RKO (cell line): ENCODE measurements around the gene PIGX.
A peak's percentile ranks its signal among the peaks of the same experiment; 100 is the strongest.

Source experiments
- DNase-seq: peaks from one replicate; pipeline ENCODE4 v3.0.0-alpha.2; 2016; ENCODE audit warnings: low spot score

The PIGX gene

DNA sequence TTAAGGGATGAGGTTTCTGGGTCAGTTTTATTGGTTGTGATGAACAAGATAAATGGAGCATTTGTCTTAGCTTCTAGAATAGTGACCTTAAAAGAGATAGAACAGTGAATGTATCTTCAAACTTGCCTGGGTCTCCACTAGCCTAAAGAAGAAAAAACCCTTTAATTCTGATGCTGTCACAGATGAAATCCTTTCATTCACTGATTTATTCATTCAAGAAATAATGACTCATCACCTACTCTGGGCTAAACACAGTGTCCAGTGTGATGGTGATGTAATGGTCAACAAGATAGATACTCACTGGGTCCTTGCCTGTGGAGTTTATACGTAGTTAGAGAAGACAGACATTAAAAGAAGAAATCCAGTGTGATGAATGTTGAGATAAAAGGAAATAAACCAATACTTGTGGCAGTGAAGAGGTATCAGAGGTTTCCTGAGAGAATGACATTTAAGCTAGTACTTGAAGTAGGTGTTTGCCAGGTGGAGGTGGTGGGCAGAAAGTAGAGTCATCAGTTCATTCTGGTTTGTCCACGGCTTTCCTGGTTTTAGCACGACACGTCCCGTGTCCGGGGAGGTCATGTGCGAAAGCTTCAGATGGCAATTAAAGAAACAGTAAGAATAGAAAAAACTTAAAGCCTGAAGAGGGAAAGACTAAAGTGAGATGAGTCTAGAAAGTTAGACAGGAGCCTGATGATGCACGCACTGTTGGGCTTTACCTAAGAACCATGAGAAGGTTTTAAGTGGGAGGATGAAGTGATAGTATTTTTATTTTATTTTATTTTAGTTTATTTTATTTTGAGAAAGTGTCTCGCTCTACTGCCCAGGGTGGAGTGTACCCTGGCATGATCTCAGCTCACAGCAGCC lies 45.9 kb downstream of the PIGX start:
- peak; percentile 70 for DNase-seq

DNA sequence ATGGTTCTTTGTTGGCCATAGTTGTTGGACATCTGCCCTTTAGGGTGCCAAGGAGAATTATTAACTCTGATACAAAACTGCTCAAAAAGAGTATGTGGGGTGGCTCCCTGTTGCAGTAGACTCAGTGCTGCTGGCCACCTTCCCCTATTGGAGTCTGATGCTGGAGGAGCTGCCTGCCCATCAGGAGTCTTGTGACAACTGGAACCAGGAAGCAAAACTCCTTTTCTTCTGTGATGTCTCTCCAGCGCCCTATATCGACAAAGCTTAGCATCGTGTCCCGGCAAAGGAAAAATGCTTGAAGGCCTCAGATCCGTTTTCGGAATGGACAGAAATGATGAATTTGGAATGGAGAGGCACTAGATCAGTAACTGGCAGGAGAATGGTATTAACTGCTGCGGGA lies 51.0 kb downstream of the PIGX start:
- no peak for DNase-seq

DNA sequence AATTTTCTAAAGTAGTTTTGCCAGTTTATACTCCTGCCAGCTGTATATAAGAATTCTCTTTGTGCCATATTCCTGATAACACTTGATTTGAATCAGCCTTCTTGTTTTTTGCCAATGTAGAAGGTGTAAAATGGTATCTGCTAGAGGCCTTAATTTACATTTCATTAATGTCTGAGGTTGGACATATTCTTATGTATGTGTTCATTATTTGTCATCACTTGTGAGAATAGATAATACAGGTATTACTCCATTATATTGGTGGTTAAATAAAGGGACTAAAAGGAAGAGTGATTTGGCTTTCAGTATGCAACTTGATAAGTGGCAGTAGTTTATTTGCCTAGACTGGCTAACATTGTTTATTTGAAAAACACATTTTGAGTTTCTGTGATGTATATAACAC lies 53.3 kb downstream of the PIGX start:
- no peak for DNase-seq

DNA sequence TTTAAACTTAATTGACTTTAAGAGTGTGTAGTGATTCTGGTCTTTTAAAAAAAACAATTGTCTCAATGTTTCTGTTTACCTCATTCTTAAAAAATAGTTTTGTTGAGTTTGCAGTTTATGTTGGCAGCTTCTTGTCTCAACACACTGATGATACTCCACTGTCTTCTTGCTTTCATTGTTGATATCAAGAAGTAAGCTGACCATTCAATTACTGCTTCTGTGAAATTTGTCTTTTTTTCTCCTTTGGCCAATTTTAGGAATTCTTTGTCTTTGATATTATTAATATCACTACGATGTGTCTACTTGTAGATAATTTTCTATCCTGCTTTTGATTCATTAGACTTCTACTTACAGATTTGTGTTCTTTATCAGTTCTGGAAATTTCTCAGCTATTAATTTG lies 58.9 kb downstream of the PIGX start:
- no peak for DNase-seq

DNA sequence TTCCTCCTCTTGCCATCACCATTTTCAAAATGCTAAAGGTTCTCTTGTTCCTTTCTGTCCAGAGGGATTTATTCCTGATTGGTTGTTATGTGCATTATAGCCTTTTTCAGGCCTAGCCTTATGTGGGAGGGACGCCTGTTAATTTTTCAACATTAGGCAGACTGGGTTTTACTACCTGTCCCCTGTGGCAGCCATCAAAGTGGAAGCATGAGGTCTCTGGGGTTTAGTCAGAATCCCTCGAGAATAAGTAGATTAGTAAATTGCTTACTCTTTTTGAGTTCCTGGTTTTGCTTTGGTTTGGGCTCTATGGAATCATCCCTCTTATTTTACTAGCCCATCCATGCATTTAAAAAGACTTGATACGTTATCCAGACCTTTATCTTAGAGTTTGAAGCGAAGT lies 59.9 kb downstream of the PIGX start:
- DNase-seq, result no peak

DNA sequence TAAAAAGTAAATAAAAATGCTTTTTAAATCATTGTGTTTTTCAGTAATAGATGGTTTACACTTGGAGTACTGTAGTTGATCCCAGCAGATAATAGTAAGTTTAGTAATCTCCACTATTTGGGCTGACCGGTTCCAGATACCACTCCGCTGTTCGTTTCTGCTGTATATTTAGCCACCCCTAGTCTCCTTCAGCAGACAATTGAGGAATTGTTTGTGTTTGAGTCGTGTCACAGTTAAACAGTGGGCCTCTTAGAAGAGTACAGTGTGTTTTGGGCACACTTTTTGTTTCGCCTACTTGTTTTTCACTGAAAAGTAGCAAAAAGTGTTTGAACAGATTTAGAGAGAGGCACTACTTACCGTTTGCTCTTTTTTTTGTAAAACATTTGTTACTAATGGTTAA lies 60.7 kb downstream of the PIGX start:
- no peak for DNase-seq

DNA sequence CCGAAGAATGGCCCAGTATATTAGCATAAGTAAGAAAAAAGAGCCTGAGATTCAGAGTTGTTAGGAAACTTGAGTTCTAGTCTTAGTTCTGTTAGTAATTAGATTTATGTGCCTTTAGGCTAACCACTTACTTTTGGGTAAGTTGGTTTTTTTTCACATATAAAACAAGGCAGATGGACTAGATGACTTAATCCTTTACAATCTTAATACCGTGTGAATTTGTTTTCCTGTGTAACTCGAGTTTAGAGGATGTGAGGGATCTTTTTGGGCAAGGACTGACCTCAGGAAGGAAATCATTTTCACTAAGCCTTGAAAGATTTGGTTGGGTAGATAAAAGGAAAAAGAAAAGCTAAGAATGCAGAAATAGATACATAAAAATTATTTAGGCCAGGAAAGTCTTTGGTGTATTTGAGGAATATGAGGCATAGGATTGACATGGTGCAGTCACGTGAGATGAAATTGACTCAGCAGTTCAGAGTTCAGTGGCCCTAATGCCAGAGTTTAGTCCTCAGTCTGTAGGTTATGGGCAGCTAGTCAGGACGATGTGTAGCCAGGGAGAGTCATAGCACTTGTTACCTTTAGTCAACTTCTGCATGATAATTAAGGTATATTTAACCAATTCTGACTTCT lies 62.1 kb downstream of the PIGX start:
- DNase-seq, result peak; percentile 61

DNA sequence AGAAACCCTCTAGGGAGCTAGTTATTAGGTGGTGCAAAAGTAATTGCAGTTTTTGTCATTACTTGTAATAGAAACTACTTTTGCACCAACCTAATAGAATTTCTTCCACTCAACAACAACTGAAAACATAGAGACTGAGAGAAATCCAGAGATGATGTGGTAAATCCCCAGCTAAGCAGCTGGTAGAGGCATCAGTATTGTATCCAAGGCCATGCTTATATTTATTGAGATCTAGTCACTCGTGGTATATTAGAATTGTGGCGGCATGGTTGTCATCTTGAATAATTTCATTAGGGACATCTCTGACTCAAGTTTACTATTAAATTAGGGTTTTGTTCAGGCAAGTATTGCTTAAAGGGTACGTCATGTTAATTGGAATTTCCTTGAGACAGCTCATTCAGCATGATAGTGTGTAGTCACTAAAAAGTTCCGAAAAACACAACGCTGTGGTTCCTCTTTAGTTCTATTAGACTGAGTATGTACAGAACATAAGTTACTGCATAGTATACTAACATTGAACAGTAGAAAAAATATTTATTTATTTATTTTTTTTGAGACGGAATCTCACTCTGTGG lies 62.8 kb downstream of the PIGX start:
- no peak for DNase-seq

DNA sequence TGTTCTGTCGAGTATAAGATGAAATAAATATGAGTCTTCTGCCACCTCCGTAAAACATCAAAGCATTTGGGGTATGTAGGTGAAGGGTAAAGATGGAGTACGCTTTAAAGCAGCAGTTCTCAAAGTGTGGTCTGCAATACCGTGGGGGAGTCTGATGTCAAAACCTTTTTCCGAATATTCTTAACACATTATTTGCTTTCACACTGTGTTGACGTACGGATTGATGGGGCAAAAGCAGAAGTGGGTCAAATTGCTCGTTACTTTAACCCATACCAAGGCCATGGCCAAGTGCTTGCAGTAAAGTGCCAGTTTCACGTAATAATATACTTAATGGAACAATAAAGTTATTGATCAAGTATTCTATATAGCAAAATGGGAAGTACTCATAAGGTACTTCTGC lies 63.8 kb downstream of the PIGX start:
- DNase-seq, result no peak

DNA sequence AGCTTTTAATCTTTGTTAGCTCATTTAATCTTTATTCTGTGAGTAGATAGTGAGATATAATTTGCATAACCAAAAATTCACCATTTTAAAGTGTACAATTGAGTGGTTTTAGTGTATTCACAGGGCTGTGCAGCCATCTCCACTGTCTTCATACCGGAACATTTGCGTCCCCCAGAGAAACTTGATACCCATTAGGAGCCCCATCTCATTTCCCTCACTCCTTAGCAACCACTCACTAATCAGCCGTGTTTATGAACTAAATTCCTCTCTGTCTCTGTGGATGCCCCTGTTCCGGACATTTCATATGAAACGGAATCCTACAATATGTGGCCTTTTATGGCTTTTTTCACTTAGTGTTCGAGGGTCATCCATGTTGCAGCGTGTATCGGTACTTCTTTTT lies 65.7 kb downstream of the PIGX start:
- no peak for DNase-seq

DNA sequence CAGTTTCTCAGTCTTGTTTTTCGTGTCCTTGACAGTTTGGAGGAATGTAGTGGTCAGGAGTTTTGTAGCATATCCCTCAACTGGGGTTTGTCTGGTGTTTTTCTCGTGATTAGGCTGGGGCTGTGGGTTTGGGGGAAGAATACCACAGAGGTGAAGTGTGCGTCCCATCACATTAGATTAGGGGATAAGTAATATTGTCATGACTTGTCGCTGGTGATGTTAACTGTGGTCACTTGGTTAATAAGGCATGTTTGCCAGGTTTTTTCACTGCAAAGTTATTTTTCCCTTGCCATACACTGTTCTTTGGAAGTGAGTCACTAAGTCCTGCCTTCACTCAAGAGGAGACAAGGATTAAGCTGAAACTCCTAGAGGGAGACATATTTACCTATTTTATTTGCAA lies 66.6 kb downstream of the PIGX start:
- DNase-seq, result peak; percentile 43

DNA sequence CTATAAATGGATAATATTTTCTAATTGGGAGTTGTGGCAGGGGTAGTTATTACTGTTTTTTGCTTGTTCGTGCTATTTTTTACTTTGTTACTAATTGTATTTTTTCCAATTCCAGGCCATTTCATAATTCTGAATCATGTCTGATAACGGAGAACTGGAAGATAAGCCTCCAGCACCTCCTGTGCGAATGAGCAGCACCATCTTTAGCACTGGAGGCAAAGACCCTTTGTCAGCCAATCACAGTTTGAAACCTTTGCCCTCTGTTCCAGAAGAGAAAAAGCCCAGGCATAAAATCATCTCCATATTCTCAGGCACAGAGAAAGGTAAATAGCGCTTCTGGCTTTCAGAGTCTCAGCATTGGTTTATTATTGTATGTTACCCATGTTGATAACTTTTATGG lies 70.3 kb downstream of the PIGX start:
- no peak for DNase-seq
